ENCODE measurements around the gene GCLM. TPM values are rescaled to one million over a fixed set of nuclear protein-coding genes. Genes with fewer than 3 reads are reported as not detected.

The GCLM gene
- total and polyA plus RNA-seq, 2 donors (not counting 3 experiments of a cell fraction or from before 2014, with no cell fraction given) = 12.3 to 55.9 TPM

DNA sequence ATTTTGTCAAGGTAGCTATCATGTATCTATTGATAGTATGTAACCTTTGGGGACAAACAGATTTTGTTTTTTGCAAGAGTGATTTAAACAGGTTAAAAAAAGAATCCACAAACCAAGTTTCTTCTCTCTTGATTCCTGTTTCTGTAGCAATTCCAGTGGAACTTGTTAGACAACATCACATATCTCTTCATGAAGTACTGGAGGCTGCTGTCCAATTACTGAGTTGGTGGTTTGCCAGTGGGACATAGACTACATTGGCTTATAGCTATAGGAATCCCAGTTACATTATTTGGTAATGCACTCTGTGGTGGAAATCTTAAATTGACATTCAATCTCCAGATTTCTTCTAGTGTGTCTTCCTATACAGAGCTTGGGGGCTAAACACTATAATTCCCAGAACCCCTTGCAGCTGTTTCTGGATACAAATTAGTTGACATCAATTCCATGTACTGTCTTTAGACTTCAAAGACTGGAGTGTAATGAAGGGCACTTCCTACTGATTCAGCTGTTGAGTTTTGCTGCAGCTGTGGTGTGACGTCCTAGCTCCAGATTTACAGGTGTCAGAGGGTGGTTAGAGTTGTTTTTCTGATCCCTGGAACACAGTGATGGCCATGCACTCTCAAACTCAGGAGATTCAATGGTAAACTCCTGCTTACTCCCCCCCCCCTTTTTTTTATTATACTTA is 29.4 kb upstream of the GCLM start:
- CTCF ChIA-PET = no interaction called here
- no peaks in the 10 kb centered on the region for H3K4me1 ChIP-seq (ENCODE audit: control insufficient read depth, extremely low read depth, insufficient read depth, low read length)
- no peak overlapping the region for H3K4me3 ChIP-seq (replicated peaks in 1 of 3; ENCODE audit: insufficient read depth in 1 of 3, low read depth in 1 of 3, low read length in 3 of 3)
- no peaks in the 10 kb centered on the region for H3K79me2 ChIP-seq (ENCODE audit: control insufficient read depth, insufficient read depth, low read length)
- H3K4me2 ChIP-seq (ENCODE audit: insufficient read depth, low read length) = no peak overlapping the region
- no peak overlapping the region for H3K27ac ChIP-seq (ENCODE audit: insufficient read depth, low read depth, low read length)
- no peaks in the 10 kb centered on the region for H3K36me3 ChIP-seq (ENCODE audit: control insufficient read depth in 2 of 2, extremely low read depth in 1 of 2, insufficient read depth in 2 of 2, low read length in 2 of 2)
- POLR2A ChIA-PET = no interaction called here
- intact Hi-C loops (cut with micrococcal nuclease) (no loop called here), dilution Hi-C loops (cut with MboI; ENCODE audit: extremely low pct_ligation_motif_present, low sequenced_read_pairs) (no loop called here)
- no peak for DNase-seq (ENCODE audit: low read depth, low spot score)
- no peak for FAIRE-seq
- TF ChIP-seq POLR2A (IDR thresholded peaks at IDR 0.05; ENCODE audit: low read depth, low read length) (no peak), MYC (IDR thresholded peaks at IDR 0.05; ENCODE audit: low read depth, low read length) (no peak), POLR2AphosphoS5 (IDR thresholded peaks at IDR 0.05; ENCODE audit: insufficient read depth, low read depth, low read length) (no peak)
- H2AFZ ChIP-seq (ENCODE audit: low read depth, low read length) = no peak overlapping the region
- H3K27me3 ChIP-seq (ENCODE audit: control insufficient read depth in 2 of 2, insufficient read depth in 2 of 2, low read length in 2 of 2) = peaks cover 2 to 7% of the 10 kb centered on the region in 2 experiments
- H3K9me1 ChIP-seq (replicated peaks; ENCODE audit: control insufficient read depth, extremely low read depth, insufficient read depth, low read length) = no peaks in the 10 kb centered on the region
- no peaks in the 10 kb centered on the region for H3K9me3 ChIP-seq (replicated peaks; ENCODE audit: control insufficient read depth, insufficient read depth, low read length)
- no peak overlapping the region for H3K9ac ChIP-seq (replicated peaks; ENCODE audit: extremely low read depth, insufficient read depth, low read length)
- no peaks in the 10 kb centered on the region for H4K20me1 ChIP-seq (replicated peaks; ENCODE audit: control insufficient read depth, extremely low read depth, insufficient read depth, low read length)
- no TSS peak for BruUV-seq (replicated peaks)

DNA sequence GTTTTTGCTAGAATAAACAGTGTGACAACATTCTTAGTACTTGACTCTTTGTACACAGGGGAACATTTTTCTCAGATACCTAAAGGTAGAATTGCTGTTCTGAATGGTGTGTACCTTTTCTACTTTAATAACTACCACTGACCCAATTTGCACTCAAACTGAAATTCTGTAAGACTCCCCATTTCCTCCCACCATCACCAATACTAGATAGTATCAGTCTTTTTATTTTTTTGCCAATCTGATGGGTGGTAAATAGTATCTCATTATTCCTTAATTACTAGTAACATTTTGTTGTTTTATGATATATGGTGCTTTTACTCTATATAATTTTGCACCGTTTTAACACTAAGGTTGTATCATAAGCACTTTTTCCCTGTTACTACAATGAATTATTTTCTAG is 28.8 kb upstream of the GCLM start:
- H3K4me2 ChIP-seq (ENCODE audit: insufficient read depth, low read length) = no peak overlapping the region
- intact Hi-C loops (cut with micrococcal nuclease) = no loop called here
- no peaks in the 10 kb centered on the region for H3K9me3 ChIP-seq (replicated peaks; ENCODE audit: control insufficient read depth, insufficient read depth, low read length)
- no peak overlapping the region for H3K9ac ChIP-seq (replicated peaks; ENCODE audit: extremely low read depth, insufficient read depth, low read length)
- DNase-seq (ENCODE audit: low read depth, low spot score) (no peak), FAIRE-seq (no peak)
- H3K27me3 ChIP-seq (ENCODE audit: control insufficient read depth in 2 of 2, insufficient read depth in 2 of 2, low read length in 2 of 2) = peaks cover 2 to 7% of the 10 kb centered on the region in 2 experiments
- H4K20me1 ChIP-seq (replicated peaks; ENCODE audit: control insufficient read depth, extremely low read depth, insufficient read depth, low read length) = no peaks in the 10 kb centered on the region
- no peak overlapping the region for H3K4me3 ChIP-seq (replicated peaks in 1 of 3; ENCODE audit: insufficient read depth in 1 of 3, low read depth in 1 of 3, low read length in 3 of 3)
- H3K9me1 ChIP-seq (replicated peaks; ENCODE audit: control insufficient read depth, extremely low read depth, insufficient read depth, low read length) = no peaks in the 10 kb centered on the region
- BruUV-seq (replicated peaks) = no TSS peak
- no peaks in the 10 kb centered on the region for H3K36me3 ChIP-seq (ENCODE audit: control insufficient read depth in 2 of 2, extremely low read depth in 1 of 2, insufficient read depth in 2 of 2, low read length in 2 of 2)
- no peaks in the 10 kb centered on the region for H3K4me1 ChIP-seq (ENCODE audit: control insufficient read depth, extremely low read depth, insufficient read depth, low read length)
- TF ChIP-seq POLR2AphosphoS5 (IDR thresholded peaks at IDR 0.05; ENCODE audit: insufficient read depth, low read depth, low read length) = no peak
- TF ChIP-seq, protein P1, sequence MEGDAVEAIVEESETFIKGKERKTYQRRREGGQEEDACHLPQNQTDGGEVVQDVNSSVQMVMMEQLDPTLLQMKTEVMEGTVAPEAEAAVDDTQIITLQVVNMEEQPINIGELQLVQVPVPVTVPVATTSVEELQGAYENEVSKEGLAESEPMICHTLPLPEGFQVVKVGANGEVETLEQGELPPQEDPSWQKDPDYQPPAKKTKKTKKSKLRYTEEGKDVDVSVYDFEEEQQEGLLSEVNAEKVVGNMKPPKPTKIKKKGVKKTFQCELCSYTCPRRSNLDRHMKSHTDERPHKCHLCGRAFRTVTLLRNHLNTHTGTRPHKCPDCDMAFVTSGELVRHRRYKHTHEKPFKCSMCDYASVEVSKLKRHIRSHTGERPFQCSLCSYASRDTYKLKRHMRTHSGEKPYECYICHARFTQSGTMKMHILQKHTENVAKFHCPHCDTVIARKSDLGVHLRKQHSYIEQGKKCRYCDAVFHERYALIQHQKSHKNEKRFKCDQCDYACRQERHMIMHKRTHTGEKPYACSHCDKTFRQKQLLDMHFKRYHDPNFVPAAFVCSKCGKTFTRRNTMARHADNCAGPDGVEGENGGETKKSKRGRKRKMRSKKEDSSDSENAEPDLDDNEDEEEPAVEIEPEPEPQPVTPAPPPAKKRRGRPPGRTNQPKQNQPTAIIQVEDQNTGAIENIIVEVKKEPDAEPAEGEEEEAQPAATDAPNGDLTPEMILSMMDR (IDR thresholded peaks at IDR 0.05; ENCODE audit: extremely low read depth in 1 of 2, insufficient read depth in 1 of 2, low read depth in 1 of 2, low read length in 2 of 2) = no peak
- TF ChIP-seq JUN (IDR thresholded peaks at IDR 0.05; ENCODE audit: borderline replicate concordance, insufficient read depth, insufficient read length, low read depth) = no peak
- no peak for TF ChIP-seq FOS (IDR thresholded peaks at IDR 0.05; ENCODE audit: borderline replicate concordance, insufficient read depth, low read length)
- no peak for TF ChIP-seq MYC (IDR thresholded peaks at IDR 0.05; ENCODE audit: low read depth, low read length)
- TF ChIP-seq, protein P2, sequence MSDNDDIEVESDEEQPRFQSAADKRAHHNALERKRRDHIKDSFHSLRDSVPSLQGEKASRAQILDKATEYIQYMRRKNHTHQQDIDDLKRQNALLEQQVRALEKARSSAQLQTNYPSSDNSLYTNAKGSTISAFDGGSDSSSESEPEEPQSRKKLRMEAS (IDR thresholded peaks at IDR 0.05; ENCODE audit: insufficient read depth, insufficient read length) = no peak
- no peak for TF ChIP-seq EZH2 (IDR thresholded peaks at IDR 0.05; ENCODE audit: borderline replicate concordance, low read depth, low read length, severe bottlenecking)
- TF ChIP-seq POLR2A (IDR thresholded peaks at IDR 0.05; ENCODE audit: low read depth, low read length) = no peak
- no peak for TF ChIP-seq GATA2 (IDR thresholded peaks at IDR 0.05; ENCODE audit: insufficient read depth, insufficient read length, low read depth, low read length)
- H2AFZ ChIP-seq (ENCODE audit: low read depth, low read length) = no peak overlapping the region
- ChIA-PET POLR2A (no interaction called here), CTCF (no interaction called here)
- dilution Hi-C loops (cut with MboI; ENCODE audit: extremely low pct_ligation_motif_present, low sequenced_read_pairs) = no loop called here
- H3K27ac ChIP-seq (ENCODE audit: insufficient read depth, low read depth, low read length) = no peak overlapping the region
- H3K79me2 ChIP-seq (ENCODE audit: control insufficient read depth, insufficient read depth, low read length) = no peaks in the 10 kb centered on the region
